BE2C (cell line): ENCODE measurements around the gene EEF1AKMT2.
"Not testable (repeated sequence)": the region's sequence is repeated elsewhere in the genome, so short reads cannot be mapped to it uniquely, and the experiment has no call there.

Source experiments
- DNase-seq: peaks from one replicate; pipeline ENCODE4 v3.0.0-alpha.2; 2020
- H3K27me3 ChIP-seq: fragments of 250-450 bp; sonication (Bioruptor Pico); 2 replicates; pipeline ENCODE4 v1.5.1; 2020; ENCODE audit warnings: mild to moderate bottlenecking
- H3K36me3 ChIP-seq: fragments of 250-450 bp; sonication (Bioruptor Pico); 2 replicates; pipeline ENCODE4 v1.5.1; 2020; ENCODE audit warnings: mild to moderate bottlenecking
- H3K4me1 ChIP-seq: fragments of 250-450 bp; sonication (Bioruptor Pico); 2 replicates; pipeline ENCODE4 v1.5.1; 2020
- H3K4me3 ChIP-seq: 2 replicates; pipeline ENCODE4 v1.5.1; 2011; ENCODE audit warnings: low read depth, low read length
- H3K9me3 ChIP-seq: fragments of 250-450 bp; sonication (Bioruptor Pico); 2 replicates; pipeline ENCODE4 v1.5.1; 2020
- CTCF ChIP-seq: IDR thresholded peaks from 2 replicates; pipeline ENCODE4 v1.5.1; 2012; ENCODE audit warnings: mild to moderate bottlenecking, low read depth, low read length

The EEF1AKMT2 gene

GRCh38 chr10:124748166-124748565 is 43.5 kb downstream of the EEF1AKMT2 start:
- no peak for DNase-seq
- no peaks in the 10 kb centered on the region for H3K36me3 ChIP-seq
- H3K27me3 ChIP-seq, result no peaks in the 10 kb centered on the region
- TF ChIP-seq CTCF, result no peak
- no peak overlapping the region for H3K4me3 ChIP-seq
- H3K4me1 ChIP-seq, result peaks cover 3% of the 10 kb centered on the region; the same call in 1 of the 2 replicates
- H3K9me3 ChIP-seq, result no peaks in the 10 kb centered on the region

GRCh38 chr10:124747745-124748144 is 43.9 kb downstream of the EEF1AKMT2 start:
- H3K4me1 ChIP-seq, result peaks cover 3% of the 10 kb centered on the region; the same call in 1 of the 2 replicates
- no peaks in the 10 kb centered on the region for H3K36me3 ChIP-seq
- no peaks in the 10 kb centered on the region for H3K9me3 ChIP-seq
- H3K4me3 ChIP-seq, result no peak overlapping the region
- TF ChIP-seq CTCF, result no peak
- H3K27me3 ChIP-seq, result no peaks in the 10 kb centered on the region
- no peak for DNase-seq

GRCh38 chr10:124746992-124747391 is 44.7 kb downstream of the EEF1AKMT2 start:
- H3K36me3 ChIP-seq, result no peaks in the 10 kb centered on the region
- no peaks in the 10 kb centered on the region for H3K9me3 ChIP-seq

GRCh38 chr10:124746447-124746846 is 45.2 kb downstream of the EEF1AKMT2 start:
- not testable (repeated sequence) for H3K4me3 ChIP-seq, H3K9me3 ChIP-seq, H3K36me3 ChIP-seq, H3K4me1 ChIP-seq, H3K27me3 ChIP-seq, DNase-seq

More at GRCh38 chr10:124746992-124747391, 44.7 kb downstream of the EEF1AKMT2 start:
- Histone ChIP-seq H3K27me3 (no peaks in the 10 kb centered on the region), H3K4me3 (no peak overlapping the region), H3K4me1 (peaks cover 3% of the 10 kb centered on the region; the same call in 1 of the 2 replicates)
- no peak for TF ChIP-seq CTCF
- DNase-seq, result no peak

- no peaks in the 10 kb centered on the region for H3K36me3 ChIP-seq
- peak; percentile 51 for TF ChIP-seq CTCF
- no peaks in the 10 kb centered on the region for H3K9me3 ChIP-seq
- no peaks in the 10 kb centered on the region for H3K27me3 ChIP-seq
- DNase-seq, result no peak
- H3K4me1 ChIP-seq, result peaks cover 12% of the 10 kb centered on the region
- H3K4me3 ChIP-seq, result no peak overlapping the region
Observed at GRCh38 chr10:124745673-124746072, 46.0 kb downstream of the EEF1AKMT2 start.

- Histone ChIP-seq H3K36me3 (no peaks in the 10 kb centered on the region), H3K27me3 (no peaks in the 10 kb centered on the region), H3K9me3 (no peaks in the 10 kb centered on the region), H3K4me3 (no peak overlapping the region), H3K4me1 (peaks cover 14% of the 10 kb centered on the region)
- no peak for DNase-seq
- TF ChIP-seq CTCF, result no peak
Observed at GRCh38 chr10:124745252-124745651, 46.4 kb downstream of the EEF1AKMT2 start.
